BLaER1 treated with 17β-estradiol and CSF1 and Interleukin-3, amounts not matched to agents 10 nM and 100 nM (cell line): ENCODE data around the gene OXER1.

Experiments
- H3K27ac ChIP-seq, 11 experiments: shearing (Covaris generic); formaldehyde crosslinking; 2 replicates each; pipeline ENCODE4 v1.8.1; 2022
- H3K27me3 ChIP-seq, 11 experiments: shearing (Covaris generic); formaldehyde crosslinking; 2 replicates each; pipeline ENCODE4 v1.8.1; 2022
- H3K36me3 ChIP-seq, 11 experiments: shearing (Covaris generic); formaldehyde crosslinking; 2 replicates each; pipeline ENCODE4 v1.8.1; 2022
- H3K4me1 ChIP-seq, 10 experiments: shearing (Covaris generic); formaldehyde crosslinking; 2 replicates each; pipeline ENCODE4 v1.8.1; 2022
- H3K4me2 ChIP-seq, 11 experiments: shearing (Covaris generic); formaldehyde crosslinking; 2 replicates each; pipeline ENCODE4 v1.8.1; 2022
- H3K4me3 ChIP-seq, 10 experiments: shearing (Covaris generic); formaldehyde crosslinking; 2 replicates each; pipeline ENCODE4 v1.8.1; 2022
- H3K9ac ChIP-seq, 11 experiments: shearing (Covaris generic); formaldehyde crosslinking; 2 replicates each; pipeline ENCODE4 v1.8.1; 2022
- H3K9me3 ChIP-seq, 11 experiments: shearing (Covaris generic); formaldehyde crosslinking; replicated peaks in 1 of 11; 2 replicates each; pipeline ENCODE4 v1.8.1; 2022
- H4K20me1 ChIP-seq, 11 experiments: shearing (Covaris generic); formaldehyde crosslinking; 2 replicates each; pipeline ENCODE4 v1.8.1; 2022
- Cebpa-rat ChIP-seq, 11 experiments: shearing (Covaris generic); IDR thresholded peaks; 2 replicates each; pipeline ENCODE4 v1.8.1; 2022

The OXER1 gene

DNA sequence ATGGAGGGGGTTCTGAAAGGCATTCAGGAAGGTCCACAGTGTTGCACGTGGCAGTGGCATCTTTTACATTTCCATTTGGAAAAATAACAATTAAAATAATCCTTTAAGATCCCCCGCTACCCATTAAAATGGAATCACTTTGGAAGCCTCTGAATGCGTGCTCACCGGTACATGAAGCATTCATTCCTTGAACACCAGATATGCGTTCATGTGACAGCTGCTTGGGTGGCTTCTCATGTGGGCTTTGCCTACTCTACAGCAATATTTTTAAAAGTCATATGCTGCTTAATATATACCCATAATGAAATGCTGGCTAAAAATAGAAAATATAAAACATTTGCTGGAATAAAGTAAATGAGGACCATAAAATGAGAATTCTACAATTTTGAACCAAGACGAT, 42.9 kb upstream of the OXER1 start:
- Histone ChIP-seq H3K4me3 (no peak overlapping the region), H3K36me3 (no peaks in the 10 kb centered on the region), H3K9ac (no peak overlapping the region), H3K4me1 (peaks cover 19 to 38% (median 25%) of the 10 kb centered on the region in 10 experiments), H3K27me3 (no peaks in the 10 kb centered on the region), H4K20me1 (no peaks in the 10 kb centered on the region), H3K4me2 (no peak overlapping the region), H3K27ac (no peak overlapping the region), H3K9me3 (no peaks in the 10 kb centered on the region)
- TF ChIP-seq Cebpa-rat (IDR thresholded peaks at IDR 0.05), result no peak

DNA sequence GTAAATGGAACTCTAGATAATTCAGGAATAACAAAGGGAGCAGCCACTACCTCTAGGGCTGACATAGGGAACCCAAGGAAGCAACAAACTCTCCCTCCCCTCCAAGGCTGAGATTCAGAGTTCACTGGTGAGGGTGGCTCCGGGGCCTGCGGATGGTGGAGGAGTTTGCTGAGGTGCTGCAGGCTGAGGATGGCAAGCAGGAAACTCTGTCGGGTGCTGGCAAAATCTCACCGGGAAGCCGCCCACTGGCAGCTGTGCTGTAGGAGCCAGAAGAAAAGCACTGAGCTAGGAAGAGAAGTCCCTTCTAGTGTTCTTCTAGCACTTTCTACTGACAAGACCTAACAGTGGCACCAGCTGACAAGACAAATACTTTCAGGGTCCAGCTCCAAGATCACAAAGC, 41.0 kb upstream of the OXER1 start:
- no peaks in the 10 kb centered on the region for H4K20me1 ChIP-seq
- H3K4me1 ChIP-seq, result peaks cover 7 to 25% (median 12%) of the 10 kb centered on the region in 10 experiments
- H3K27ac ChIP-seq, result peak overlapping the region in 4 of 11 experiments; percentile 31 to 54 (median 35); a peak in 7 of 22 replicates
- H3K36me3 ChIP-seq, result no peaks in the 10 kb centered on the region
- H3K4me2 ChIP-seq, result peak overlapping the region in 4 of 11 experiments; percentile 24 to 56 (median 49); a peak in 8 of 22 replicates
- no peaks in the 10 kb centered on the region for H3K9me3 ChIP-seq
- H3K9ac ChIP-seq, result no peak overlapping the region
- no peak for TF ChIP-seq Cebpa-rat (IDR thresholded peaks at IDR 0.05)
- H3K27me3 ChIP-seq, result no peaks in the 10 kb centered on the region
- no peak overlapping the region for H3K4me3 ChIP-seq

DNA sequence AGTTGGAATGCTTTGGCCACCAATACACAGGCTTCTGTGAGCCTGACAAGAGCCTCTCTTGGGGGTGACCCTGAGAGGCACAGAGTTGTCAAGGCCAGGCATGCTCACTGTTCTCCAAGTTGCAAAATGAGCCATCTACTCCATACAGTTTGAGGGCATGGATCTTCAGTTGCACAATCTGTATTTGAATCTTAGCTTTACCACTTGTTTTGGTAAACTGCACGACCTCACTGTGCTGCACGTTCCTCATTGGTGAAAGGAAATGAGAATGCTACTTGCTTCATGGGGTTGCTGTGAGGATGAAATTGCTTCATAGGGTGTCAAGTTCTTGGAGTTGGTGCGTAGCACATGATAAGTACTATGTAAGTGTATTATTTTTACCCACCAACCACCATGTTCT, 40.4 kb upstream of the OXER1 start:
- Histone ChIP-seq H3K4me2 (peak overlapping the region in 4 of 11 experiments; percentile 24 to 56 (median 49); a peak in 9 of 22 replicates), H3K4me1 (peaks cover 5 to 23% (median 10%) of the 10 kb centered on the region in 10 experiments), H4K20me1 (no peaks in the 10 kb centered on the region), H3K27me3 (no peaks in the 10 kb centered on the region), H3K27ac (peak overlapping the region in 4 of 11 experiments; percentile 32 to 58 (median 50); a peak in 7 of 22 replicates), H3K9me3 (no peaks in the 10 kb centered on the region), H3K36me3 (no peaks in the 10 kb centered on the region), H3K9ac (no peak overlapping the region), H3K4me3 (no peak overlapping the region)
- TF ChIP-seq Cebpa-rat (IDR thresholded peaks at IDR 0.05), result peak in 7 of 11 experiments; percentile 15 to 62 (median 41); a peak in 8 of 22 replicates

DNA sequence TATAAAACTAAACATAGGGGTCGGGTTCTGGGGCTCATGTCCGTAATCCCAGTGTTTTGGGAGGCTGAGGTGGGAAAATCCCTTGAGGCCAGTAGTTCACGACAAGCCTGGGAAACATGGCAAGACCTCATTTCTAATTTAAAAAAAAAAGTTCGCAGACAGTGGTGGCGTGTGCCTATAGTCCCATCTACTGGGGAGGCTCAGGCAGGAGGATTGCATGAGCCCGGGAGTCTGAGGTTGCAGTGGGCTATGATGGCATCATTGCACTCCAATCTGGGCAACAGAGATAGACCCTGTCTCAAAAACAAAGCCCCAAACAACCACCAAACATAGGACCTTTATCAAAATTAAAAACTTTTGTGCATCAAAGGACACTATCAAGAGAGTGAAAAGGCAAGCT, 38.2 kb upstream of the OXER1 start:
- no peaks in the 10 kb centered on the region for H3K36me3 ChIP-seq
- H3K4me3 ChIP-seq, result no peak overlapping the region
- no peak overlapping the region for H3K27ac ChIP-seq
- peaks cover 1 to 17% (median 5%) of the 10 kb centered on the region in 10 experiments; a peak in 14 of 20 replicates for H3K4me1 ChIP-seq
- no peaks in the 10 kb centered on the region for H4K20me1 ChIP-seq
- no peak for TF ChIP-seq Cebpa-rat (IDR thresholded peaks at IDR 0.05)
- no peaks in the 10 kb centered on the region for H3K9me3 ChIP-seq
- no peaks in the 10 kb centered on the region for H3K27me3 ChIP-seq
- no peak overlapping the region for H3K9ac ChIP-seq
- H3K4me2 ChIP-seq, result no peak overlapping the region

DNA sequence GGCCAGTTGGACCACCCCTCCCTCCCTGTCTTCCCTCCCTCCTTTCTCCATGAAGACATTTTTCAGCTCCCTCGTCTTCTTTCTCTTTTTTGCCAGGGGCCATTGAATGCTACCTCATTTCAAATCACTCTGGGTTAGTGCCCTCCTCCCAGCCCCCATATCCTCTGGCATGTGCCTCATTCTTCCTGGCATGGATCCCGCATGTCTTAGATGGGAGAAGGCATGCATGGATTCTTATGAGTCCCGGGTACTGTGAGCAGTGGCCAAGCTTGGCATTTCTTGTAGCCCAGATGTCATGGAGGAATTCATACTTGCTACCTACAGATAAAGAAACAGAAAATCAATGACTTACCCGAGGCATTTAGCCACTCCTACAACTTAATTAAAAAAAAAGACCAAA, 37.4 kb upstream of the OXER1 start:
- Histone ChIP-seq H3K4me3 (no peak overlapping the region), H4K20me1 (no peaks in the 10 kb centered on the region), H3K27ac (no peak overlapping the region), H3K36me3 (no peaks in the 10 kb centered on the region), H3K4me2 (no peak overlapping the region), H3K9ac (no peak overlapping the region), H3K4me1 (peaks cover 8 to 17% (median 11%) of the 10 kb centered on the region in 10 experiments; a peak in 18 of 20 replicates), H3K9me3 (no peaks in the 10 kb centered on the region), H3K27me3 (no peaks in the 10 kb centered on the region)
- TF ChIP-seq Cebpa-rat (IDR thresholded peaks at IDR 0.05), result no peak

DNA sequence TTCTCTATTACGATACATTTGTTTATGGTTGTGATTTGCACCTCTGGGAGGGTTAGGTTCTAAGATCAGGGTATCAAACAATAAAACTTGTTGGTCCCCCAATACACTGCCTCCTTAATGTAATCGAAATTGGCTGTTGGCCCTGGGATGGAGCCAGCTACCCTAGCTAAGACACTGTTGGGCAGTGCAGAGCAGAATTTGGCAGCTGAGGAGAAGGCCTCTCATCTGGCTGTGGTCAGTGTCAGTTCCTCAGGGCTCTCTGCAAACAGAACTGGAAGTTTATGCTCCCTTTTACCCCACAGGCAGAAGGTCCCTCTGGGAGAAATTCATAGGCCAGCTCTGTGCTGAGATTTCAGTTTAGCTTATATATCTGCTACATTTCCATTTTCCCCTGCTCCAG, 37.0 kb upstream of the OXER1 start:
- Histone ChIP-seq H3K9ac (no peak overlapping the region), H3K27me3 (no peaks in the 10 kb centered on the region), H4K20me1 (no peaks in the 10 kb centered on the region), H3K4me1 (peaks cover 12 to 21% (median 14%) of the 10 kb centered on the region in 10 experiments; a peak in 19 of 20 replicates), H3K4me3 (no peak overlapping the region), H3K36me3 (no peaks in the 10 kb centered on the region), H3K9me3 (no peaks in the 10 kb centered on the region), H3K27ac (no peak overlapping the region), H3K4me2 (no peak overlapping the region)
- no peak for TF ChIP-seq Cebpa-rat (IDR thresholded peaks at IDR 0.05)

DNA sequence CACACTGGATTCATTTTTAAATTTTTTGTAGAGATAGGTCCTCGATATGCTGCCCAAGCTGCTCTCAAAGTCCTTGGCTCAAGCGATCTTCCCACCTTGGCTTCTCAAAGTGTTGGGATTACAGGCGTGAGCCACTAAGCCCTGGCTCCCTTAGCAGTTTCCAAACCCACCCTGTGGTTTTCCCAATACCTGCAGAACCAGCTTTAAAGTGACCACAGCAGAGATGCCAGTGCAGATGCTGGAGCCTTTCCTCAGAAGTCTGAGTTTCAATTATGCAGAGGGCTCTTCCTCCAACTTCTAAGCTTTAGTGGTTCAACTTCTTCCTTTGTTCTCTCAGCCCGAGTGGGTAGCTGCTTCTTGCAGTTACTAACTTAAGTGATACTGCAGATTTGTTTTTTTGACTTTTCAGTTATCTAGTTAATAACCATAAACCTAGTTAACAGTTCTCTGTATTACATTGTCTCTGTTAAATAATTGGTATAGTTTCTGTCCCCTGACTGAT, 36.6 kb upstream of the OXER1 start:
- H3K4me1 ChIP-seq, result peaks cover 17 to 25% (median 18%) of the 10 kb centered on the region in 10 experiments; a peak in 19 of 20 replicates
- H3K27ac ChIP-seq, result no peak overlapping the region
- no peak for TF ChIP-seq Cebpa-rat (IDR thresholded peaks at IDR 0.05)
- H3K4me3 ChIP-seq, result no peak overlapping the region
- H3K4me2 ChIP-seq, result no peak overlapping the region; a peak in 1 of 22 replicates
- no peaks in the 10 kb centered on the region for H3K36me3 ChIP-seq
- no peak overlapping the region for H3K9ac ChIP-seq
- peaks cover 0 to under 1% (median 0%) of the 10 kb centered on the region in 11 experiments; a peak in 2 of 22 replicates for H3K27me3 ChIP-seq
- no peaks in the 10 kb centered on the region for H4K20me1 ChIP-seq
- no peaks in the 10 kb centered on the region for H3K9me3 ChIP-seq

DNA sequence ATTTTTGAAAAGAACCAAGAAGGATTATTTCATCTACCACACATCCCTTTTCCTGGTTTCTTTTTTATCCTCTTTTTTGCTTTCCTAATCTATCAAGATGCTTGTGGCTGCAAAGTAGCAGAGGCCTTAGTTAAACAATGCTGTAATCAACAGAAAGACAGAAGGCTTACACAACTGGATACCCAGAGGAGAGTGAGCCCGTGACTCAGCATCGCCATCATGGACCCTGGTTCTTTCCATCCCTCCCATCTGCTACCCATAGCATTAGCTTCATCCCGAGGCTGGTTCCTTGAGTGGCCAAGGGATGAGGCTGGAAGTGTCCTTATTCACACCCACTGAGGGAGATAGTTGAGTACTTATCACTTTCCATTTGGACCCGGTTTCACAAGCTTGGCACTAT, 35.9 kb upstream of the OXER1 start:
- Histone ChIP-seq H4K20me1 (no peaks in the 10 kb centered on the region), H3K36me3 (no peaks in the 10 kb centered on the region), H3K4me2 (no peak overlapping the region), H3K27ac (no peak overlapping the region), H3K9ac (no peak overlapping the region), H3K4me1 (peaks cover 15 to 23% (median 19%) of the 10 kb centered on the region in 10 experiments; a peak in 19 of 20 replicates), H3K4me3 (no peak overlapping the region), H3K27me3 (peaks cover 0 to 7% (median 1%) of the 10 kb centered on the region in 11 experiments; a peak in 10 of 22 replicates), H3K9me3 (no peaks in the 10 kb centered on the region)
- no peak for TF ChIP-seq Cebpa-rat (IDR thresholded peaks at IDR 0.05)

DNA sequence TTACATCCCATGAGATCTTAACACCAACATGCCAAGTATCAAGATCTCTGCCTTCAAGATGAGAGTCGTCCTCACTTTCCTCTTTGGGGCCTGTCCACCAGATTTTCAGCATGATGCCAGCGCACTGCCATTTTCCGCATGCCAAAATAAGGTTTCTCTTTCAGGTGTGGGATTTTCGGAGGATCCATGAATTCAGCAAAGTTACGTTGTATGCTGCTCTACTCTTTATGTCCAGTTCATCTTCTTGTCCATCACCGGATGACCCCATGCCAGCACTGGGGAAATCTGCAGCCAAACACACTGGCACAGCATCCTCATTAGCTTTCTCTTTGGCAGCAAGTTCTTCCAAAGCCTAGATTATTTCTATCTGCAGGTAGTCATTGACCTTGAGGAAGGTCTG, 33.3 kb upstream of the OXER1 start:
- H4K20me1 ChIP-seq, result peaks cover 0 to 4% (median 0%) of the 10 kb centered on the region in 11 experiments; a peak in 1 of 22 replicates

More for the DNA sequence above, 33.3 kb upstream of the OXER1 start:
- H3K4me1 ChIP-seq, result peaks cover 18 to 48% (median 39%) of the 10 kb centered on the region in 10 experiments
- H3K36me3 ChIP-seq, result no peaks in the 10 kb centered on the region
- no peak overlapping the region for H3K27ac ChIP-seq
- H3K27me3 ChIP-seq, result peaks cover 25 to 33% (median 27%) of the 10 kb centered on the region in 11 experiments
- H3K9ac ChIP-seq, result no peak overlapping the region
- H3K9me3 ChIP-seq, result peaks cover 0 to 5% (median 0%) of the 10 kb centered on the region in 11 experiments; a peak in 1 of 22 replicates
- no peak for TF ChIP-seq Cebpa-rat (IDR thresholded peaks at IDR 0.05)
- no peak overlapping the region for H3K4me3 ChIP-seq
- H3K4me2 ChIP-seq, result peak overlapping the region in 3 of 11 experiments; percentile 19 to 50 (median 25); a peak in 4 of 22 replicates
